Measurements from ENCODE around the gene COL6A6. TPM values are rescaled to one million over a fixed set of nuclear protein-coding genes. Genes with fewer than 3 reads are reported as not detected.

COL6A6 gene
- total and polyA plus RNA-seq, 2 donors (not counting 1 experiment from before 2014, with no cell fraction given) = not detected

DNA sequence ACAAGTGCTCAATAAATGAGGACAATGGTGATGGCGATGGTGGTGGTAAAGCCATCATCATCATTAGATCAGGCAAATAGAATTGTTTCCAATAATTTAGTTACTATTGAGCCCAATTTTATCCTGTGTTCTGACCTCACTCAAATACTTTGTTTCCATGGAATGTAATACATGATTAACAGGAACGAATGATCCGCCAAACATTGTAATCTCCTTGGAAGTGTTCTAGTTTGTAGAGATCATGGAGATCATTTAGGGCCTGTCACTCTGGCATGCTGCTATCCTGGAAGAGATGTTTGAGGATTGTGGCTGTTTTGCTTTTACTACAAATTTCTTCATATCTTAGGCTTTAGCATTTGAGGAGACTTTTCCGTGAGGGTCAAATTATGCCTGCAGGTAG, 2.8 kb downstream of the COL6A6 start:
- Histone ChIP-seq H3K4me2 (replicated peaks; ENCODE audit: low read depth, low read length, poor library complexity, severe bottlenecking) (no peak overlapping the region), H3K79me2 (ENCODE audit: control insufficient read depth, insufficient read depth, low read length) (no peaks in the 10 kb centered on the region), H3K4me3 (ENCODE audit: control extremely low read depth in 1 of 5, extremely low read depth in 1 of 5, insufficient read depth in 1 of 5, low read depth in 2 of 5, low read length in 4 of 5) (no peak overlapping the region), H3K4me1 (ENCODE audit: control insufficient read depth in 2 of 2, insufficient read depth in 2 of 2, low read length in 2 of 2) (no peaks in the 10 kb centered on the region), H4K20me1 (ENCODE audit: control insufficient read depth, insufficient read depth, low read length, poor library complexity, severe bottlenecking) (no peaks in the 10 kb centered on the region), H3K9me3 (ENCODE audit: control extremely low read depth in 1 of 3, control insufficient read depth in 2 of 3, insufficient read depth in 1 of 3, low read length in 2 of 3) (peaks cover 0 to 7% (median 1%) of the 10 kb centered on the region in 3 donors), H2AFZ (ENCODE audit: insufficient read depth, low read depth, low read length, poor library complexity, severe bottlenecking) (no peak overlapping the region), H3K9ac (ENCODE audit: low read length) (no peak overlapping the region), H3K27me3 (replicated peaks in 1 of 4; ENCODE audit: control extremely low read depth in 1 of 4, control insufficient read depth in 3 of 4, insufficient read depth in 4 of 4, low read length in 3 of 4) (peaks cover 0 to 18% (median 9%) of the 10 kb centered on the region in 4 experiments), H3K36me3 (replicated peaks in 1 of 2; ENCODE audit: control extremely low read depth in 1 of 2, control insufficient read depth in 1 of 2, extremely low read depth in 1 of 2, insufficient read depth in 2 of 2, low read length in 1 of 2) (no peaks in the 10 kb centered on the region), H3K27ac (ENCODE audit: low read length in 2 of 2) (no peak overlapping the region)
- ChIA-PET POLR2A (no interaction called here), CTCF (no interaction called here)
- H3K27ac Mint-ChIP-seq = no peak overlapping the region
- H3K4me3 Mint-ChIP-seq = no peak overlapping the region
- TF ChIP-seq EZH2 (IDR thresholded peaks at IDR 0.05; ENCODE audit: borderline replicate concordance, insufficient read depth, low read depth, low read length, poor library complexity, severe bottlenecking) = no peak
- TF ChIP-seq, protein P1, sequence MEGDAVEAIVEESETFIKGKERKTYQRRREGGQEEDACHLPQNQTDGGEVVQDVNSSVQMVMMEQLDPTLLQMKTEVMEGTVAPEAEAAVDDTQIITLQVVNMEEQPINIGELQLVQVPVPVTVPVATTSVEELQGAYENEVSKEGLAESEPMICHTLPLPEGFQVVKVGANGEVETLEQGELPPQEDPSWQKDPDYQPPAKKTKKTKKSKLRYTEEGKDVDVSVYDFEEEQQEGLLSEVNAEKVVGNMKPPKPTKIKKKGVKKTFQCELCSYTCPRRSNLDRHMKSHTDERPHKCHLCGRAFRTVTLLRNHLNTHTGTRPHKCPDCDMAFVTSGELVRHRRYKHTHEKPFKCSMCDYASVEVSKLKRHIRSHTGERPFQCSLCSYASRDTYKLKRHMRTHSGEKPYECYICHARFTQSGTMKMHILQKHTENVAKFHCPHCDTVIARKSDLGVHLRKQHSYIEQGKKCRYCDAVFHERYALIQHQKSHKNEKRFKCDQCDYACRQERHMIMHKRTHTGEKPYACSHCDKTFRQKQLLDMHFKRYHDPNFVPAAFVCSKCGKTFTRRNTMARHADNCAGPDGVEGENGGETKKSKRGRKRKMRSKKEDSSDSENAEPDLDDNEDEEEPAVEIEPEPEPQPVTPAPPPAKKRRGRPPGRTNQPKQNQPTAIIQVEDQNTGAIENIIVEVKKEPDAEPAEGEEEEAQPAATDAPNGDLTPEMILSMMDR (IDR thresholded peaks at IDR 0.05) = no peak
- intact Hi-C loops (cut with micrococcal nuclease) = no loop called here
- WGBS (ENCODE audit: insufficient coverage) = no CpG with 5 or more reads among the region's 4 CpGs
- peaks cover 51% of the 10 kb centered on the region for H3K27me3 Mint-ChIP-seq
- ATAC-seq (ENCODE audit: low read depth) = no peak
- H3K4me1 Mint-ChIP-seq = no peaks in the 10 kb centered on the region
- H3K9me3 Mint-ChIP-seq (ENCODE audit: insufficient read depth) = no peaks in the 10 kb centered on the region
- no peak for DNase-seq

DNA sequence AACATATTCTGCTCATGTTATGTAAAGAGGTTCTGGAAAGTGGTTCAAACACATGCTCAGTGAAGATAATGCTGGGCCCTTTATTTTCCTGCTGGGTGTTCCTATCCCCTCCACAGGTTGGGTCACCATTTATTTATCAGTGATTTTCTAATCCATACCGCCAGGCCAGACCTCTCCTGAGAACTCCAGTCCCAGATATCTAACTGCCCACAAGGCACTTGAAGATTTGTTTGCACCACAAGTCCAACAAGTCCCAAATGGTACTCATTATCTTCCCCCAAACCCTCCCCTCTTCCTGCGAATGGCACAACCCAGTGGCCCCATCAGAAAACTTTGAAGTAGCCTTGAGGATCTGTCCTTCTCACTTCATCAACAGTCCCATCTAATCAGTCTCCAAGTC, 5.4 kb downstream of the COL6A6 start:
- Mint-ChIP-seq H3K27me3 (peaks cover 47% of the 10 kb centered on the region), H3K27ac (no peak overlapping the region), H3K4me1 (no peaks in the 10 kb centered on the region), H3K9me3 (ENCODE audit: insufficient read depth) (no peaks in the 10 kb centered on the region), H3K4me3 (no peak overlapping the region)
- WGBS (ENCODE audit: insufficient coverage) = 100% methylated on average over 2 of the region's 2 CpGs
- no peak overlapping the region for H2AFZ ChIP-seq (ENCODE audit: insufficient read depth, low read depth, low read length, poor library complexity, severe bottlenecking)
- CTCF ChIA-PET = no interaction called here
- H3K27ac ChIP-seq (ENCODE audit: low read length in 2 of 2) = no peak overlapping the region
- no peak overlapping the region for H3K4me3 ChIP-seq (ENCODE audit: control extremely low read depth in 1 of 5, extremely low read depth in 1 of 5, insufficient read depth in 1 of 5, low read depth in 2 of 5, low read length in 4 of 5)
- TF ChIP-seq, protein P1 (IDR thresholded peaks at IDR 0.05) = no peak
- no peak for TF ChIP-seq EZH2 (IDR thresholded peaks at IDR 0.05; ENCODE audit: borderline replicate concordance, insufficient read depth, low read depth, low read length, poor library complexity, severe bottlenecking)
- H3K79me2 ChIP-seq (ENCODE audit: control insufficient read depth, insufficient read depth, low read length) = no peaks in the 10 kb centered on the region
- no peak for ATAC-seq (ENCODE audit: low read depth)
- no peak overlapping the region for H3K9ac ChIP-seq (ENCODE audit: low read length)
- H3K27me3 ChIP-seq (replicated peaks in 1 of 4; ENCODE audit: control extremely low read depth in 1 of 4, control insufficient read depth in 3 of 4, insufficient read depth in 4 of 4, low read length in 3 of 4) = peaks cover 0 to 5% (median 1%) of the 10 kb centered on the region in 4 experiments
- no peaks in the 10 kb centered on the region for H3K4me1 ChIP-seq (ENCODE audit: control insufficient read depth in 2 of 2, insufficient read depth in 2 of 2, low read length in 2 of 2)
- POLR2A ChIA-PET = no interaction called here
- no peak overlapping the region for H3K4me2 ChIP-seq (replicated peaks; ENCODE audit: low read depth, low read length, poor library complexity, severe bottlenecking)
- no peaks in the 10 kb centered on the region for H3K36me3 ChIP-seq (replicated peaks in 1 of 2; ENCODE audit: control extremely low read depth in 1 of 2, control insufficient read depth in 1 of 2, extremely low read depth in 1 of 2, insufficient read depth in 2 of 2, low read length in 1 of 2)
- intact Hi-C loops (cut with micrococcal nuclease) = no loop called here
- no peaks in the 10 kb centered on the region for H3K9me3 ChIP-seq (ENCODE audit: control extremely low read depth in 1 of 3, control insufficient read depth in 2 of 3, insufficient read depth in 1 of 3, low read length in 2 of 3)
- no peak for DNase-seq
- no peaks in the 10 kb centered on the region for H4K20me1 ChIP-seq (ENCODE audit: control insufficient read depth, insufficient read depth, low read length, poor library complexity, severe bottlenecking)

Measured in B cell (primary cell).